Body of pancreas (tissue), 4 donors: ENCODE data around the gene LIN28A.

ENCODE experiments used
- POLR2A ChIP-seq, 3 donors: fragments of 450-650 bp; IDR thresholded peaks; one replicate each; pipeline ENCODE4 v1.6.1; 2016; ENCODE audit warnings: antibody characterized with exemption in 3 of 3, mild to moderate bottlenecking in 2 of 3
- TF ChIP-seq, protein P1 (sequence below), 7 experiments: fragments of 450-650 bp in 4 of 7; fragments of 200-600 bp in 3 of 7; sonication (generic) in 3 of 7; IDR thresholded peaks; one replicate each; pipeline ENCODE4 v1.5.1; 2016 to 2019; ENCODE audit warnings: antibody characterized with exemption in 7 of 7

DNA sequence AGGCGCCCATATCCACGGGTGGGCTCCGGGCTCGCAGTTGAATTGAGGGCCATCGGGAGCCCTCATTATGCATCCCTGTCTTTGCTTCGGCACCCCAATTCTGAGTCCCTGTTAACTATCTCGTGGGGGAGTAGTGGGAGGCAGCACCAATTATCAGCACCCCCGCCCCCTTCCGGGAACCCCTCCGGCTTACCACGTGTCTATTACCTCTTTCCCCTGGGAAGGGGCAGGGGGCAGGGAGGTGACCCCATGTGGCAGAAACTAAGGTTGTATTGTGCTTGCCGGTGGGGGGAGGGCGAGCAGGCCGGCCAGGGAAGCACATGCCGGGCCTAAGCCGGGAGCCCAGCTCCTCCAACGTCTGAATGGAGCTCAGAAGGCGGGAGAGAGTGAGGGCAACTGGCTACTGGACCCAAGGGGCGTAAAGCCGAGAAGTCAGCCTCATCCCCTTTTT lies 1.0 kb downstream of the LIN28A start:
- TF ChIP-seq, protein P1, sequence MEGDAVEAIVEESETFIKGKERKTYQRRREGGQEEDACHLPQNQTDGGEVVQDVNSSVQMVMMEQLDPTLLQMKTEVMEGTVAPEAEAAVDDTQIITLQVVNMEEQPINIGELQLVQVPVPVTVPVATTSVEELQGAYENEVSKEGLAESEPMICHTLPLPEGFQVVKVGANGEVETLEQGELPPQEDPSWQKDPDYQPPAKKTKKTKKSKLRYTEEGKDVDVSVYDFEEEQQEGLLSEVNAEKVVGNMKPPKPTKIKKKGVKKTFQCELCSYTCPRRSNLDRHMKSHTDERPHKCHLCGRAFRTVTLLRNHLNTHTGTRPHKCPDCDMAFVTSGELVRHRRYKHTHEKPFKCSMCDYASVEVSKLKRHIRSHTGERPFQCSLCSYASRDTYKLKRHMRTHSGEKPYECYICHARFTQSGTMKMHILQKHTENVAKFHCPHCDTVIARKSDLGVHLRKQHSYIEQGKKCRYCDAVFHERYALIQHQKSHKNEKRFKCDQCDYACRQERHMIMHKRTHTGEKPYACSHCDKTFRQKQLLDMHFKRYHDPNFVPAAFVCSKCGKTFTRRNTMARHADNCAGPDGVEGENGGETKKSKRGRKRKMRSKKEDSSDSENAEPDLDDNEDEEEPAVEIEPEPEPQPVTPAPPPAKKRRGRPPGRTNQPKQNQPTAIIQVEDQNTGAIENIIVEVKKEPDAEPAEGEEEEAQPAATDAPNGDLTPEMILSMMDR (IDR thresholded peaks at IDR 0.05) = no peak
- no peak for TF ChIP-seq POLR2A (IDR thresholded peaks at IDR 0.05)
